Erythroblast (primary cell): ENCODE data around the gene ATG7.
"Not testable (repeated sequence)": the region's sequence is repeated elsewhere in the genome, so short reads cannot be mapped to it uniquely, and the experiment has no call there.

Source experiments
- GATA1 ChIP-seq: IDR thresholded peaks from 2 replicates; pipeline ENCODE4 v1.6.1; 2011; ENCODE audit warnings: low read depth, mild to moderate bottlenecking, control low read depth, low read length, moderate library complexity
- POLR2A ChIP-seq: IDR thresholded peaks from 2 replicates; pipeline ENCODE4 v1.6.1; 2011; ENCODE audit warnings: mild to moderate bottlenecking, low read length

GRCh38 chr3:11408324-11408859 lies 136.2 kb downstream of the ATG7 start:
- TF ChIP-seq POLR2A, GATA1: not testable (repeated sequence)
